SU-DHL-6 (cell line): ENCODE measurements around the gene MRPS11.
"Not testable (repeated sequence)": the region's sequence is repeated elsewhere in the genome, so short reads cannot be mapped to it uniquely, and the experiment has no call there.

ENCODE experiments used
- H2AFZ ChIP-seq: fragments of 200-600 bp; sonication (generic); 2 replicates; pipeline ENCODE4 v1.6.1; 2014; ENCODE audit warnings: low read depth, mild to moderate bottlenecking, moderate library complexity, mixed read lengths, antibody characterized with exemption, low read length; ENCODE audit not compliant: severe bottlenecking
- H3F3A ChIP-seq: fragments of 200-600 bp; shearing (Covaris generic); 2 replicates; pipeline ENCODE4 v1.6.0; 2016; ENCODE audit warnings: antibody characterized with exemption, mild to moderate bottlenecking; ENCODE audit not compliant: insufficient read depth
- H3K27ac ChIP-seq: fragments of 200-600 bp; sonication (generic); 2 replicates; pipeline ENCODE4 v1.5.1; 2016; ENCODE audit warnings: low read depth, mild to moderate bottlenecking, low read length, moderate library complexity, mixed read lengths
- H3K27me3 ChIP-seq: fragments of 200-600 bp; sonication (generic), shearing (Covaris generic); 2 replicates; pipeline ENCODE4 v1.6.0; 2014; ENCODE audit warnings: mild to moderate bottlenecking, low read length
- H3K36me3 ChIP-seq: fragments of 200-600 bp; sonication (generic); 2 replicates; pipeline ENCODE4 v1.6.1; 2014; ENCODE audit warnings: mild to moderate bottlenecking, low read length, mixed read lengths
- H3K4me2 ChIP-seq: fragments of 300-600, 200-600 bp; shearing (Covaris generic), sonication (generic); 2 replicates; pipeline ENCODE4 v1.6.0; 2014; ENCODE audit warnings: low read length, low read depth, mild to moderate bottlenecking; ENCODE audit not compliant: poor library complexity, severe bottlenecking
- H3K4me3 ChIP-seq: fragments of 200-600 bp; sonication (generic); 2 replicates; pipeline ENCODE4 v1.5.1; 2014; ENCODE audit warnings: antibody characterized with exemption, low read length, mild to moderate bottlenecking, mixed read lengths; ENCODE audit not compliant: insufficient read depth, poor library complexity, severe bottlenecking
- H3K79me2 ChIP-seq: fragments of 200-600 bp; sonication (generic); 2 replicates; pipeline ENCODE4 v1.6.1; 2014; ENCODE audit warnings: mild to moderate bottlenecking, low read length, moderate library complexity; ENCODE audit not compliant: insufficient read depth
- H3K9ac ChIP-seq: fragments of 200-600 bp; sonication (generic); 2 replicates; pipeline ENCODE4 v1.7.0; 2014; ENCODE audit warnings: mild to moderate bottlenecking, low read length
- H3K9me2 ChIP-seq: fragments of 200-600 bp; sonication (generic); replicated peaks from 2 replicates; pipeline ENCODE4 v1.6.1; 2014; ENCODE audit warnings: low read length; ENCODE audit not compliant: insufficient read depth
- H3K9me3 ChIP-seq: fragments of 200-600 bp; sonication (generic); 2 replicates; pipeline ENCODE4 v1.6.1; 2014; ENCODE audit warnings: low read length, mixed read lengths; ENCODE audit not compliant: insufficient read depth
- H4K20me1 ChIP-seq: fragments of 200-600 bp; sonication (generic); 2 replicates; pipeline ENCODE4 v1.6.1; 2014; ENCODE audit warnings: low read depth, mild to moderate bottlenecking, antibody characterized with exemption, low read length, moderate library complexity, mixed read lengths
- EZH2phosphoT487 ChIP-seq: fragments of 200-600 bp; sonication (generic), shearing (Covaris generic); conservative IDR thresholded peaks from 2 replicates; pipeline ENCODE4 v1.6.1; 2018; ENCODE audit warnings: mild to moderate bottlenecking, antibody characterized with exemption, low read length, moderate library complexity, mixed read lengths
- TF ChIP-seq, protein P1 (sequence below): fragments of 200-600 bp; sonication (generic); IDR thresholded peaks from one replicate; pipeline ENCODE4 v1.5.1; 2017; ENCODE audit warnings: antibody characterized with exemption, mild to moderate bottlenecking, low read length, moderate library complexity; ENCODE audit not compliant: insufficient read depth, poor library complexity, severe bottlenecking

MRPS11 gene

DNA sequence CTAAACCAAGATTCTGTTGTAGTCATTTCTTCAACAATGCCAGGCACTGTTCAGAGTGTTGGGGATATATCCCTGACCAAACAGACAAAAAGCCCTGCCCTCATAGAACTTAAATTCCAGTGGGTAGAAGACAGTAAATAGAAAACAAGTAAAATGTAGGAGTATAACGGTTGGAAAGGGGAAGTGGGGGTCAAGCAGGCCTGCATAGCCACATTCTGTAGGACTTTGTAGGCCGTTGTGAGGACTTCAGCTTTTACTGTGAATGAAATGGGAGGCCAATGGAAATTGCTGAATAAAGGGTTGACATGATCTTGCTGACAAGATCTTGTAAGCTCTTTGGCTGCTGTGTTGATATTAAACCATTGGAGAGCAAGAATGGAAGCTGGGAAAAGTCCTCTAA, 1.8 kb downstream of the MRPS11 start:
- Histone ChIP-seq H3K36me3 (peaks cover 4% of the 10 kb centered on the region; the same call in 1 of the 2 replicates), H3K9ac (no peak overlapping the region)

DNA sequence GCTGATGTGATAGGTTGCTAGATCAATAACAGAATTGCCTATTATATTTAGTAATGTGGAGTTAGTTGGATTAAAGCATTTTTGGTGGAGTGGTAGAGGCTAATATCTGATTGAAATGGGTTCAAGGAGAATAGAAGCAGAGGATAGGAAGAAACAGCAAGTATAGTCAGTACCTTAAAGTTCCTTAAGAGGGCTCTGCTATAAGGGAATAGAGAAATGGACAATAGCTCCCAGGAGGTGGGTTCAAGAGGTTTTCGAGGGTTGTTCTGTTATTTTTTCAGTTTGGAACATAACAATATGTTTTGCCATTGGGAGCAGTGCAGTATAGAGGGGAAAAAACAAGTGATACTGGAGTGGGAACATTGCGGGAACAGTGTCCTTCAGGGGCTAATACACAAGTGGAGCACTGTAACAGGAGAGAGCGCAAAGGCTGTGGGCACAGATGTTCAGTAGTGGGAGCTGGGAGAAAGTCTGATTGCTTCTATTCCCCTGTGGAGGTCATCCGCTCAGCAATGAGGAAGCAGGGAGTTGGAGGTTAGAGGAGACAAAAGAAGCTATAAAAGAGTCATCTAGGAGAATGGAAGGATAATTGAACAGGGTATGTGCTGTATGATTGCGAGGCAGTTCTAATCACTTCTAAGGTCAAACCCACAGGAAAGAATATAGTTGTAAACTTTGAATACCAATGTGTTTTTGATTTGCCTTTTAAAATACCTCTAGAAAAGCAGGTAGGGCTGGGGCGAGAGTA, 3.3 kb downstream of the MRPS11 start:
- peaks cover 34% of the 10 kb centered on the region for H3K79me2 ChIP-seq
- no peak overlapping the region for H3K27ac ChIP-seq
- no peaks in the 10 kb centered on the region for H3K27me3 ChIP-seq
- H3K4me2 ChIP-seq, result no peak overlapping the region
- TF ChIP-seq EZH2phosphoT487, result no peak
- TF ChIP-seq, protein P1, sequence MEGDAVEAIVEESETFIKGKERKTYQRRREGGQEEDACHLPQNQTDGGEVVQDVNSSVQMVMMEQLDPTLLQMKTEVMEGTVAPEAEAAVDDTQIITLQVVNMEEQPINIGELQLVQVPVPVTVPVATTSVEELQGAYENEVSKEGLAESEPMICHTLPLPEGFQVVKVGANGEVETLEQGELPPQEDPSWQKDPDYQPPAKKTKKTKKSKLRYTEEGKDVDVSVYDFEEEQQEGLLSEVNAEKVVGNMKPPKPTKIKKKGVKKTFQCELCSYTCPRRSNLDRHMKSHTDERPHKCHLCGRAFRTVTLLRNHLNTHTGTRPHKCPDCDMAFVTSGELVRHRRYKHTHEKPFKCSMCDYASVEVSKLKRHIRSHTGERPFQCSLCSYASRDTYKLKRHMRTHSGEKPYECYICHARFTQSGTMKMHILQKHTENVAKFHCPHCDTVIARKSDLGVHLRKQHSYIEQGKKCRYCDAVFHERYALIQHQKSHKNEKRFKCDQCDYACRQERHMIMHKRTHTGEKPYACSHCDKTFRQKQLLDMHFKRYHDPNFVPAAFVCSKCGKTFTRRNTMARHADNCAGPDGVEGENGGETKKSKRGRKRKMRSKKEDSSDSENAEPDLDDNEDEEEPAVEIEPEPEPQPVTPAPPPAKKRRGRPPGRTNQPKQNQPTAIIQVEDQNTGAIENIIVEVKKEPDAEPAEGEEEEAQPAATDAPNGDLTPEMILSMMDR, result no peak
- no peak overlapping the region for H2AFZ ChIP-seq
- no peaks in the 10 kb centered on the region for H4K20me1 ChIP-seq
- no peaks in the 10 kb centered on the region for H3K9me2 ChIP-seq
- H3K4me3 ChIP-seq, result no peak overlapping the region
- no peaks in the 10 kb centered on the region for H3F3A ChIP-seq
- H3K36me3 ChIP-seq, result no peaks in the 10 kb centered on the region
- H3K9ac ChIP-seq, result no peak overlapping the region
- H3K9me3 ChIP-seq, result no peaks in the 10 kb centered on the region

More for the DNA sequence above, 1.8 kb downstream of the MRPS11 start:
- H3K4me2 ChIP-seq, result no peak overlapping the region
- no peak overlapping the region for H2AFZ ChIP-seq
- H3F3A ChIP-seq, result no peaks in the 10 kb centered on the region
- no peak for TF ChIP-seq EZH2phosphoT487
- TF ChIP-seq, protein P1, result no peak
- no peaks in the 10 kb centered on the region for H3K27me3 ChIP-seq
- H3K9me3 ChIP-seq, result no peaks in the 10 kb centered on the region
- H4K20me1 ChIP-seq, result no peaks in the 10 kb centered on the region
- no peaks in the 10 kb centered on the region for H3K9me2 ChIP-seq
- no peak overlapping the region for H3K27ac ChIP-seq
- peaks cover 42% of the 10 kb centered on the region for H3K79me2 ChIP-seq
- H3K4me3 ChIP-seq, result no peak overlapping the region

DNA sequence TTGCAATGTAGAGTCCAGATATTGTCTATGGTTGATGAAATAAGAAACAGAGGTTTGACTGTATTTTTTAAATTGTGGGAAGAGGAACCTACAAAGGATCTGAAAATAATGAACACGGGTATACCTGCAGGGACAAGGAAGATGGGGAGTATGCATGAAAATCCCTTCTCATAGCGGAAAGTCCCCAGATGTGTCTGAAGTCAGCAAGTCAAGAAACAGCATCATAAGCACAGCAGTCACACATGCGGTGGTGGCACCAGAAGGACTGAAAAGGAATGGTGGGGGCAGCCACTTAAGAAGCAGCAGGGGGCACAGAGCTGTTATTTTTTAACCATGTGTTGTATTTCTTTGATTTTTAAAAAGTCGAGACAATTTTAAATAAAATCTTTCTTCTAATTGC, 4.7 kb downstream of the MRPS11 start:
- no peaks in the 10 kb centered on the region; the same call in 1 of the 2 replicates for H3K36me3 ChIP-seq
- no peaks in the 10 kb centered on the region for H3K9me3 ChIP-seq
- H3F3A ChIP-seq, result no peaks in the 10 kb centered on the region
- no peak overlapping the region for H3K4me3 ChIP-seq
- TF ChIP-seq, protein P1, result no peak
- no peak for TF ChIP-seq EZH2phosphoT487
- H4K20me1 ChIP-seq, result no peaks in the 10 kb centered on the region
- H3K79me2 ChIP-seq, result peaks cover 24% of the 10 kb centered on the region
- H3K9me2 ChIP-seq, result no peaks in the 10 kb centered on the region
- no peak overlapping the region for H2AFZ ChIP-seq
- H3K27me3 ChIP-seq, result no peaks in the 10 kb centered on the region
- no peak overlapping the region for H3K4me2 ChIP-seq
- no peak overlapping the region for H3K9ac ChIP-seq
- H3K27ac ChIP-seq, result no peak overlapping the region

DNA sequence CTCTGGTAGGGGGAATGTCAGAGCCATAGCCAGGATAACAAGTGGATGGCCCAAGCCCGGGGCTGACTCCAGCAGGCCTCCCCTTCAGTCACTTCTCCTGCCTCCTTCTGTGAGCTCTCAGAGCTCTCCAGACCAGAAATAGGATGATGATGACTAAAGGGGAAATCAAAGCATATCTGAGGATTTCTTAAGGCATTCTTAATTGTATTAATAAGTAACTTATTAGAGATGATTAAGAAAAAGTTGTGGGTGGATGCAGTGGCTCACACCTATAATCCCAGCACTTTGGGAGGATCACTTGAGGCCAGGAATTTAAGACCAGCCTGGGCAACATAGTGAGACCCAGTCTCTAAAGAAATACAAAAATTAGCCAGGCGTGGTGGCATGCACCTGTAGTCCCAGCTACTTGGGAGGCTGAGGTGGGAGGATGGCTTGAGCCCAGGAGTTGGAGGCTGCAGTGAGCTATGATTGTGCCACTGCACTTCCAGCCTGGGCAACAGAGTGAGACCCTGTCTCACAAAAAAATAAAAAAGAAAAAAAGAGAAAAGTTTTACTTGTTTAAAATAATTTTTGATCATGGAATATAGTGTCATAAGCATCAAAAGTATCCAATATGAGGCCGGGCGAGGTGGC, 6.3 kb downstream of the MRPS11 start:
- not testable (repeated sequence) for H4K20me1 ChIP-seq, H3K36me3 ChIP-seq, H3K27me3 ChIP-seq, H3K9me3 ChIP-seq, H3K27ac ChIP-seq, H3F3A ChIP-seq, H3K4me2 ChIP-seq, H3K9me2 ChIP-seq, H2AFZ ChIP-seq, H3K4me3 ChIP-seq, H3K9ac ChIP-seq
- H3K79me2 ChIP-seq, result peaks cover 14% of the 10 kb centered on the region
